Calu3 (cell line): ENCODE data around the gene OXSR1. TPM values are rescaled to one million over a fixed set of nuclear protein-coding genes. Genes with fewer than 3 reads are reported as not detected.
"Not testable (repeated sequence)": the region's sequence is repeated elsewhere in the genome, so short reads cannot be mapped to it uniquely, and the experiment has no call there.

ENCODE experiments used
- BruUV-seq: library from RNA; stranded (reverse); fragments of 400-500 nt; replicated peaks from 2 replicates; lab custom pipeline; 2021; lab: Mats Ljungman, UMichigan
- CTCF ChIA-PET: fragments of 300-600 bp; sonication (Branson Sonifier 250); formaldehyde crosslinking; loops from one replicate; lab custom pipeline; 2022; ENCODE audit warnings: antibody characterized with exemption; lab: Charles Lee
- DNase-seq: peaks from one replicate; pipeline ENCODE4 v3.0.0; 2022
- H3K27ac Mint-ChIP-seq: one replicate; pipeline ENCODE4 v1.8.0; 2022; ENCODE audit warnings: mixed read lengths; ENCODE audit not compliant: unreplicated experiment
- H3K27me3 Mint-ChIP-seq: one replicate; pipeline ENCODE4 v1.8.0; 2022; ENCODE audit warnings: mixed read lengths; ENCODE audit not compliant: unreplicated experiment
- H3K36me3 Mint-ChIP-seq: one replicate; pipeline ENCODE4 v1.8.0; 2022; ENCODE audit warnings: mild to moderate bottlenecking, moderate library complexity, mixed read lengths; ENCODE audit not compliant: insufficient read depth, unreplicated experiment
- H3K4me1 Mint-ChIP-seq: one replicate; pipeline ENCODE4 v1.8.0; 2022; ENCODE audit warnings: mild to moderate bottlenecking, low read depth, mixed read lengths; ENCODE audit not compliant: unreplicated experiment
- H3K4me3 Mint-ChIP-seq: one replicate; pipeline ENCODE4 v1.8.0; 2022; ENCODE audit warnings: mild to moderate bottlenecking, low read depth, moderate library complexity, mixed read lengths; ENCODE audit not compliant: unreplicated experiment
- H3K9me3 Mint-ChIP-seq: one replicate; pipeline ENCODE4 v1.8.0; 2022; ENCODE audit warnings: low read depth, mixed read lengths; ENCODE audit not compliant: unreplicated experiment
- CTCF ChIP-seq: fragments of 200-600 bp; IDR thresholded peaks from one replicate; pipeline ENCODE4 v1.8.0; 2022; ENCODE audit warnings: antibody characterized with exemption; ENCODE audit not compliant: unreplicated experiment
- intact Hi-C: fragments of 100-400 bp; cut with micrococcal nuclease; formaldehyde crosslinking; loops from one replicate; pipeline ENCODE4 v1.10.0; 2022; ENCODE audit not compliant: unreplicated experiment
- total RNA-seq: library from RNA; stranded (reverse); gene quantifications from 2 replicates; pipeline ENCODE4 v1.2.3, GENCODE V29; 2022

OXSR1 gene
- total RNA-seq, 1 experiment from 2014 or later = 50.4 TPM

DNA sequence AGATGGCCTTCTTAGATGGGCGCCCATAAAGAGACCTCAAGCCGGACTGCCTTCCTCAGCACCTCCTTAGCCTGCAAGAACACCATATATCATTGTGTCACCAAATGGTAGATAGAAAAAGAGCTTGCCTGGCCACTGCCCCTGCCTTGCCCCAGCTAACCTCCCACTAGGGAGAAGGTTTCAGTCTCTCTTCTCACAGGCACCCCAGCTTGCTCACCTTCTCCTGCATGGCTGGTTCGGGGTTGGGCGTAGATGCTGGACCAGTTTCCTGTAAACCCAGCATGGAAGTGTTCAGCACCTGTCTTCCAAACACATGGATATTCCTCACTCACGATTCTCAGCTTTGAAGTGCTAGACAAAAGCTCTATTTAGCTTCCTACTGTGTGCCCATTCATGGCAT is 113.5 kb downstream of the OXSR1 start:
- Mint-ChIP-seq H3K4me1 (no peaks in the 10 kb centered on the region), H3K36me3 (peaks cover 6% of the 10 kb centered on the region), H3K27ac (no peak overlapping the region), H3K4me3 (no peak overlapping the region), H3K27me3 (no peaks in the 10 kb centered on the region), H3K9me3 (no peaks in the 10 kb centered on the region)
- BruUV-seq = no TSS peak
- no peak for DNase-seq
- intact Hi-C loops = no loop called here
- CTCF ChIA-PET = no interaction called here
- no peak for TF ChIP-seq CTCF

DNA sequence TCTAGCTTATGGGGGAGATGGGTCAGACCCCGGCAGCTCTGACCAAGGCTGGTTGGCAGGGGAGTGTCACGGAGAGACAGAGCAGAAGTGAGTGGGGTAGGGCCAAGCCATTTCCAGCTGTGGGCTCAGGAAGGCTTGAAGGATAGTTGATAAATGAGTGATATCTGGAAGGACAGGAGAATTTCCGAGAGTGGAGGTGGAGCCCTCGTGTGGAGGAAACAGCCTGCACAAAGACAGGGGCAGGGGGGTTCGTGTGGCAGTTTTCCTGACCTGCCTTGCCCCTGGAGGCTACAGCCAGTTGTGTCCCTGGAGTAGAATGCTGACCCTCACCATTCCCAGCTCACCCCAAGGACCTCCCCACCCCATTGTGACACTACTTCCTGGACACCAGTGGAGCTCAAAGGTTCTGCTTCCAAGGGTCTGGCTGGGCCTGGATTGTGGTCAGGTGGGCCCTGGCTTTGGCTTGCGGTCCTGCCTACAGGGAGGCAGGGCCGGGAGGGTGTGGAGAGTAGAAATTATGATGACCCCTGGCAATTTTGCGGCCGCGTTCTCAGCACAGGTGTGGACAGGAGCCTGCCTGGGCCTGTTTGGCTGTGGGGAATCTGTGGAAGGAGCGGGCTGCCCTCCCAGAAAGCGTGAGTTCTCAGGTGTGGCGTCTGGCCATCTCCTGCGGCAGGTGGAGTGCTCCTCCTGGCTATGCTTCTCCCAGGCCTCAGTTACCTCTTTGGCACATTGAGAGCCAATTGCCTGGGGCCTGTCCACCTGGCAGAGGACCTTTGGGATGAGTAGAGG is 116.8 kb downstream of the OXSR1 start, which contains the start of gene SLC22A14:
Gene SLC22A14, plus strand, starts transcription at position 400 of the 792 bp plus-strand sequence. CDS start 23,733 bp downstream, outside the sequence.
- CTCF ChIA-PET = no interaction called here
- no peaks in the 10 kb centered on the region for H3K9me3 Mint-ChIP-seq
- peaks cover 6% of the 10 kb centered on the region for H3K36me3 Mint-ChIP-seq
- no peaks in the 10 kb centered on the region for H3K27me3 Mint-ChIP-seq
- no peak within 1 kb of the TSS for H3K27ac Mint-ChIP-seq
- no TSS peak for BruUV-seq
- no peak within 1 kb of the TSS for H3K4me3 Mint-ChIP-seq
- no peak for DNase-seq
- H3K4me1 Mint-ChIP-seq = no peaks in the 10 kb centered on the region
- no peak for TF ChIP-seq CTCF
- intact Hi-C loops = no loop called here

- intact Hi-C loops = no loop called here
- CTCF ChIA-PET = no interaction called here
- no peaks in the 10 kb centered on the region for H3K4me1 Mint-ChIP-seq
- peaks cover 3% of the 10 kb centered on the region for H3K36me3 Mint-ChIP-seq
- DNase-seq = no peak
- TF ChIP-seq CTCF = no peak
- BruUV-seq = no TSS peak
- H3K4me3 Mint-ChIP-seq = no peak overlapping the region
- H3K9me3 Mint-ChIP-seq = no peaks in the 10 kb centered on the region
- H3K27me3 Mint-ChIP-seq = no peaks in the 10 kb centered on the region
- no peak overlapping the region for H3K27ac Mint-ChIP-seq
These were observed 118.7 kb downstream of the OXSR1 start for GRCh38 chr3:38283810-38284755.

DNA sequence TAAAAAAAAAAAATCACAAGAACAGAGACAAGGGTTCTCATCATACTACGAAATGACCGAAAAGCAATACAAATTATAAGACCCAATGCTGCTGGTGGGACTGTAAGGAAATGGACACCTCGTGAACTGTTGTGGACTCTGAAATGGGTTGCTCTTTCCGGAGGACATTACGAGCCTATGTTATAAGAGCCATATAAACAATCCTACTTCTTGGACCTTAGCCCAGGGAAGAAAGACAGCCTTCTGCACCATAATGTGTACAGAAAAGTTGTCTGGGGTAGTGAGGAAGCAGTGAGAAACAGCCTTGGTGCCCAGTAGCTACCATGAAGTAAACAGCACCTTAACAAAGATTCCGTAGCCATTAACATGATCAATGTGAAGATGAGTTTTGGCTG is 119.4 kb downstream of the OXSR1 start:
- H3K36me3 Mint-ChIP-seq = no peaks in the 10 kb centered on the region
- H3K9me3 Mint-ChIP-seq = no peaks in the 10 kb centered on the region
- DNase-seq = no peak
- BruUV-seq = no TSS peak
- H3K27me3 Mint-ChIP-seq = no peaks in the 10 kb centered on the region
- no peak overlapping the region for H3K4me3 Mint-ChIP-seq
- CTCF ChIA-PET = no interaction called here
- intact Hi-C loops = no loop called here
- H3K27ac Mint-ChIP-seq = no peak overlapping the region
- no peak for TF ChIP-seq CTCF
- no peaks in the 10 kb centered on the region for H3K4me1 Mint-ChIP-seq

GRCh38 chr3:38289286-38290217 is 124.2 kb downstream of the OXSR1 start:
- DNase-seq, BruUV-seq, H3K27ac Mint-ChIP-seq, H3K36me3 Mint-ChIP-seq, H3K27me3 Mint-ChIP-seq, intact Hi-C loops, H3K4me1 Mint-ChIP-seq, H3K9me3 Mint-ChIP-seq, H3K4me3 Mint-ChIP-seq: not testable (repeated sequence)
- CTCF ChIA-PET = interaction anchor here (0.5 kb wide), 1 partner anchor 241 kb away, joined by 3 read pairs; no protein-coding TSS in a partner anchor
